HCT116 (cell line): ENCODE data around the gene STAP2.

Source experiments
- ATF3 ChIP-seq: IDR thresholded peaks from 2 replicates; pipeline ENCODE4 v1.6.1; 2012
- CTCF ChIP-seq, 3 experiments: fragments of 200-600 bp in 1 of 3; sonication (generic) in 1 of 3; IDR thresholded peaks in 2 of 3; conservative IDR thresholded peaks in 1 of 3; 2 replicates each; pipeline ENCODE4 v1.5.1; 2012 to 2017; ENCODE audit warnings: low read depth in 2 of 3, low read length in 2 of 3, antibody characterized with exemption in 1 of 3, borderline replicate concordance in 1 of 3, control low read depth in 1 of 3, mild to moderate bottlenecking in 1 of 3, mixed read lengths in 1 of 3, mixed run types in 1 of 3, moderate library complexity in 1 of 3; ENCODE audit not compliant: insufficient read depth in 1 of 3
- ZBTB33 ChIP-seq: IDR thresholded peaks from 2 replicates; pipeline ENCODE4 v1.6.1; 2011; ENCODE audit warnings: mild to moderate bottlenecking, low read length, moderate library complexity; ENCODE audit not compliant: insufficient replicate concordance; ENCODE audit errors: extremely low read depth

- TF ChIP-seq ZBTB33 (no peak), CTCF (IDR thresholded peaks at IDR 0.05 in 2 of 3, conservative IDR thresholded peaks at IDR 0.05 in 1 of 3; ENCODE audit: borderline replicate concordance in 1 of 3, insufficient read depth in 1 of 3, low read depth in 2 of 3, low read length in 2 of 3) (no peak), ATF3 (no peak)
Observed at GRCh38 chr19:4316956-4317355, 21.7 kb downstream of the STAP2 start.
